OCI-LY3 (cell line): ENCODE measurements around the gene PCDHGB3.

ENCODE experiments used
- CTCF ChIP-seq: fragments of 200-600, 300-600 bp; sonication (generic); IDR thresholded peaks from 2 replicates; pipeline ENCODE4 v1.5.1; 2014; ENCODE audit warnings: antibody characterized with exemption, low read length, low read depth
- EZH2phosphoT487 ChIP-seq: fragments of 200-600 bp; shearing (Covaris generic); IDR thresholded peaks from 2 replicates; pipeline ENCODE4 v1.6.1; 2018; ENCODE audit warnings: antibody characterized with exemption, mixed run types, low read depth

GRCh38 chr5:141326088-141326854 is 43.8 kb upstream of the PCDHGB3 start:
- TF ChIP-seq CTCF: peak; percentile 57
- no peak for TF ChIP-seq EZH2phosphoT487
